ENCODE results near the gene IL5. TPM values are rescaled to one million over a fixed set of nuclear protein-coding genes. Genes with fewer than 3 reads are reported as not detected.
"Not testable (repeated sequence)": the region's sequence is repeated elsewhere in the genome, so short reads cannot be mapped to it uniquely, and the experiment has no call there.

IL5 gene
- not detected for total RNA-seq

GRCh38 chr5:132543472-132544201 lies at the start of gene IL5:
TSS of gene IL5 (minus strand) at chr5:132543522. CDS start at chr5:132543478, 44 bp downstream.
- H3K36me3 ChIP-seq: no peaks in the 10 kb centered on the region
- 78 to 80% methylated on average over 7 of the region's 7 CpGs for WGBS, 2 donors (ENCODE audit: low coverage in 1 of 2)
- TF ChIP-seq POLR2AphosphoS5 (IDR thresholded peaks at IDR 0.05): no peak
- no peak for TF ChIP-seq POLR2A (IDR thresholded peaks at IDR 0.05)
- TF ChIP-seq EP300 (IDR thresholded peaks at IDR 0.05): no peak
- no peak for TF ChIP-seq CTCF (IDR thresholded peaks at IDR 0.05)
- no peak within 1 kb of the TSS for H3K4me3 ChIP-seq
- ATAC-seq: no peak
- no peak within 1 kb of the TSS for H3K27ac ChIP-seq
- no peaks in the 10 kb centered on the region for H3K4me1 ChIP-seq
- H3K9me3 ChIP-seq: no peaks in the 10 kb centered on the region
- H3K27me3 ChIP-seq: no peaks in the 10 kb centered on the region

- ATAC-seq: no peak
- TF ChIP-seq CTCF (IDR thresholded peaks at IDR 0.05) (no peak), EP300 (IDR thresholded peaks at IDR 0.05) (no peak), POLR2AphosphoS5 (IDR thresholded peaks at IDR 0.05) (no peak), POLR2A (IDR thresholded peaks at IDR 0.05) (no peak)
- WGBS, 2 donors (ENCODE audit: low coverage in 1 of 2): 67 to 82% methylated on average over 1 to 2 of the region's 2 CpGs
Observed at GRCh38 chr5:132592521-132592920, 49.2 kb upstream of the IL5 start.

GRCh38 chr5:132591145-132591544 lies 47.8 kb upstream of the IL5 start:
- 69 to 76% methylated on average over 3 of the region's 3 CpGs for WGBS, 2 donors (ENCODE audit: low coverage in 1 of 2)
- Histone ChIP-seq H3K4me3 (no peak overlapping the region), H3K9me3 (no peaks in the 10 kb centered on the region), H3K4me1 (no peaks in the 10 kb centered on the region), H3K27ac (no peak overlapping the region), H3K27me3 (no peaks in the 10 kb centered on the region), H3K36me3 (peaks cover 5 to 90% of the 10 kb centered on the region in 2 donors)
- TF ChIP-seq POLR2A (IDR thresholded peaks at IDR 0.05) (no peak), CTCF (IDR thresholded peaks at IDR 0.05) (no peak), POLR2AphosphoS5 (IDR thresholded peaks at IDR 0.05) (no peak), EP300 (IDR thresholded peaks at IDR 0.05) (no peak)
- ATAC-seq: no peak

More at GRCh38 chr5:132592521-132592920, 49.2 kb upstream of the IL5 start:
- Histone ChIP-seq H3K4me3 (no peak overlapping the region), H3K4me1 (no peaks in the 10 kb centered on the region), H3K36me3 (peaks cover 5 to 96% of the 10 kb centered on the region in 2 donors), H3K27me3 (no peaks in the 10 kb centered on the region), H3K9me3 (no peaks in the 10 kb centered on the region), H3K27ac (no peak overlapping the region)

GRCh38 chr5:132589467-132589866 lies 46.1 kb upstream of the IL5 start:
- ATAC-seq: no peak
- Histone ChIP-seq H3K27ac (no peak overlapping the region), H3K36me3 (peaks cover 5 to 82% of the 10 kb centered on the region in 2 donors), H3K4me1 (no peaks in the 10 kb centered on the region), H3K27me3 (no peaks in the 10 kb centered on the region), H3K9me3 (no peaks in the 10 kb centered on the region), H3K4me3 (no peak overlapping the region)
- no peak for TF ChIP-seq EP300 (IDR thresholded peaks at IDR 0.05)
- no peak for TF ChIP-seq CTCF (IDR thresholded peaks at IDR 0.05)
- no peak for TF ChIP-seq POLR2AphosphoS5 (IDR thresholded peaks at IDR 0.05)
- TF ChIP-seq POLR2A (IDR thresholded peaks at IDR 0.05): no peak
- 67 to 78% methylated on average over 1 of the region's 1 CpG for WGBS, 2 donors (ENCODE audit: low coverage in 1 of 2)

- peaks cover 0 to 82% of the 10 kb centered on the region in 2 donors for H3K36me3 ChIP-seq
Observed at GRCh38 chr5:132586063-132586462, 42.7 kb upstream of the IL5 start.

GRCh38 chr5:132584560-132584959 lies 41.2 kb upstream of the IL5 start:
- H3K27ac ChIP-seq, H3K27me3 ChIP-seq, H3K4me3 ChIP-seq, H3K9me3 ChIP-seq, ATAC-seq, H3K4me1 ChIP-seq: not testable (repeated sequence)
- 86% methylated on average over 2 of the region's 2 CpGs; no CpG with 5 or more reads in 1 of the 2 donors for WGBS, 2 donors (ENCODE audit: low coverage in 1 of 2)
- peaks cover 0 to 82% of the 10 kb centered on the region in 2 donors for H3K36me3 ChIP-seq

More at GRCh38 chr5:132586063-132586462, 42.7 kb upstream of the IL5 start:
- Histone ChIP-seq H3K4me1 (no peaks in the 10 kb centered on the region), H3K9me3 (no peaks in the 10 kb centered on the region), H3K4me3 (no peak overlapping the region), H3K27ac (no peak overlapping the region), H3K27me3 (no peaks in the 10 kb centered on the region)
- TF ChIP-seq CTCF (IDR thresholded peaks at IDR 0.05) (no peak), POLR2A (IDR thresholded peaks at IDR 0.05) (no peak), EP300 (IDR thresholded peaks at IDR 0.05) (no peak), POLR2AphosphoS5 (IDR thresholded peaks at IDR 0.05) (no peak)
- no peak for ATAC-seq

All from gastroesophageal sphincter (tissue), 4 donors.